ENCODE data around the gene SLC27A6. TPM values are rescaled to one million over a fixed set of nuclear protein-coding genes. Genes with fewer than 3 reads are reported as not detected.

Gene SLC27A6
- total and polyA plus RNA-seq, 2 of the 13 experiments (the other 11 are each of a cell fraction or from before 2014, with no cell fraction given) = not detected

GRCh38 chr5:129020683-129021082, 55.4 kb downstream of the SLC27A6 start:
- intact Hi-C loops (cut with micrococcal nuclease; ENCODE audit: unreplicated experiment) = no loop called here
- 46% methylated on average over 3 of the region's 4 CpGs for WGBS (ENCODE audit: low lambda C conversion rate)
- CTCF ChIA-PET (ENCODE audit: low intra/inter-chr PET ratio, low total read pairs) = no interaction called here

GRCh38 chr5:129021744-129022143, 56.5 kb downstream of the SLC27A6 start:
- FAIRE-seq = no peak
- WGBS (ENCODE audit: low lambda C conversion rate) = 2% methylated on average over 2 of the region's 2 CpGs
- H2AFZ ChIP-seq (ENCODE audit: low read length) = no peak overlapping the region
- no peak overlapping the region for H3K4me2 ChIP-seq (ENCODE audit: low read depth, low read length)
- H3K79me2 ChIP-seq (ENCODE audit: insufficient read depth, low read length) = no peaks in the 10 kb centered on the region
- no peak overlapping the region for H3K4me3 ChIP-seq (replicated peaks in 1 of 3; ENCODE audit: insufficient read depth in 1 of 3, low read depth in 2 of 3, low read length in 3 of 3)
- no peaks in the 10 kb centered on the region for H3K27me3 ChIP-seq (ENCODE audit: control insufficient read depth in 1 of 2, insufficient read depth in 2 of 2, low read length in 2 of 2)
- no peaks in the 10 kb centered on the region for H3K4me1 ChIP-seq (ENCODE audit: insufficient read depth, low read length)
- H4K20me1 ChIP-seq (ENCODE audit: insufficient read depth, low read length) = no peaks in the 10 kb centered on the region
- in situ Hi-C loops (cut with HindIII; ENCODE audit: extremely low pct_ligation_motif_present, low pct_unique_long_range_greater_than_20kb) (no loop called here), intact Hi-C loops (cut with micrococcal nuclease; ENCODE audit: unreplicated experiment) (no loop called here)
- H3K36me3 ChIP-seq (replicated peaks in 1 of 2; ENCODE audit: control insufficient read depth in 1 of 2, insufficient read depth in 2 of 2, low read length in 2 of 2) = no peaks in the 10 kb centered on the region
- no peak overlapping the region for H3K9ac ChIP-seq (ENCODE audit: insufficient read depth, low read depth, low read length)
- H3K9me3 ChIP-seq (ENCODE audit: low read length) = no peaks in the 10 kb centered on the region
- no peak for TF ChIP-seq RBFOX2 (IDR thresholded peaks at IDR 0.05; ENCODE audit: low read depth, low read length)
- no peak for TF ChIP-seq ZNF432 (CRISPR knock-in tag; IDR thresholded peaks at IDR 0.05; ENCODE audit: borderline replicate concordance)
- no peak for TF ChIP-seq ZKSCAN1 (IDR thresholded peaks at IDR 0.05; ENCODE audit: low read length)
- TF ChIP-seq SIN3A (IDR thresholded peaks at IDR 0.05; ENCODE audit: borderline replicate concordance, low read depth, low read length) = no peak
- TF ChIP-seq SAFB2 (CRISPR knock-in tag; IDR thresholded peaks at IDR 0.05; ENCODE audit: borderline replicate concordance, low read depth) = no peak
- TF ChIP-seq ZNF20 (CRISPR knock-in tag; IDR thresholded peaks at IDR 0.05) = no peak
- no peak for TF ChIP-seq ZNF367 (CRISPR knock-in tag; IDR thresholded peaks at IDR 0.05; ENCODE audit: borderline replicate concordance)
- ChIA-PET POLR2A (no interaction called here), CTCF (ENCODE audit: low intra/inter-chr PET ratio, low total read pairs) (no interaction called here)
- no TSS peak for BruUV-seq (replicated peaks)
- H3K27ac ChIP-seq (ENCODE audit: extremely low read length, insufficient read depth, low read length) = no peak overlapping the region
- no peak for ATAC-seq
- no peak for DNase-seq (ENCODE audit: low spot score)

More at GRCh38 chr5:129020683-129021082, 55.4 kb downstream of the SLC27A6 start:
- Histone ChIP-seq H4K20me1 (ENCODE audit: insufficient read depth, low read length) (no peaks in the 10 kb centered on the region), H3K4me3 (replicated peaks in 1 of 3; ENCODE audit: insufficient read depth in 1 of 3, low read depth in 2 of 3, low read length in 3 of 3) (no peak overlapping the region), H3K27ac (ENCODE audit: extremely low read length, insufficient read depth, low read length) (no peak overlapping the region), H3K4me1 (ENCODE audit: insufficient read depth, low read length) (no peaks in the 10 kb centered on the region), H3K9ac (ENCODE audit: insufficient read depth, low read depth, low read length) (no peak overlapping the region), H3K4me2 (ENCODE audit: low read depth, low read length) (no peak overlapping the region), H3K9me3 (ENCODE audit: low read length) (no peaks in the 10 kb centered on the region), H3K79me2 (ENCODE audit: insufficient read depth, low read length) (no peaks in the 10 kb centered on the region), H3K27me3 (ENCODE audit: control insufficient read depth in 1 of 2, insufficient read depth in 2 of 2, low read length in 2 of 2) (no peaks in the 10 kb centered on the region), H3K36me3 (replicated peaks in 1 of 2; ENCODE audit: control insufficient read depth in 1 of 2, insufficient read depth in 2 of 2, low read length in 2 of 2) (no peaks in the 10 kb centered on the region), H2AFZ (ENCODE audit: low read length) (no peak overlapping the region)
- ATAC-seq (no peak), DNase-seq (ENCODE audit: low spot score) (no peak), FAIRE-seq (no peak)
- no TSS peak for BruUV-seq (replicated peaks)
- TF ChIP-seq CERS6 (CRISPR knock-in tag; IDR thresholded peaks at IDR 0.05) (no peak), SOX6 (IDR thresholded peaks at IDR 0.05) (no peak), SOX6 (CRISPR knock-in tag; IDR thresholded peaks at IDR 0.05) (no peak), BORCS8-MEF2B (CRISPR knock-in tag; IDR thresholded peaks at IDR 0.05) (no peak), GFI1 (CRISPR knock-in tag; IDR thresholded peaks at IDR 0.05; ENCODE audit: borderline replicate concordance) (no peak), TRIM24 (CRISPR knock-in tag; IDR thresholded peaks at IDR 0.05) (no peak), ZSCAN25 (CRISPR knock-in tag; IDR thresholded peaks at IDR 0.05) (no peak), SIX4 (CRISPR knock-in tag; IDR thresholded peaks at IDR 0.05) (no peak), ZNF563 (CRISPR knock-in tag; IDR thresholded peaks at IDR 0.05) (no peak)
- in situ Hi-C loops (cut with HindIII; ENCODE audit: extremely low pct_ligation_motif_present, low pct_unique_long_range_greater_than_20kb) = no loop called here
- POLR2A ChIA-PET = no interaction called here
